HG03060 (cell line): ENCODE data around the gene LCN12.

Experiments used
- ATAC-seq: cut with Tn5 transposase; IDR thresholded peaks from one replicate; pipeline ENCODE4 v1.9.1; 2021; ENCODE audit warnings: low read depth, moderate number of reproducible peaks; ENCODE audit not compliant: unreplicated experiment

The LCN12 gene

GRCh38 chr9:136951541-136952320 lies at the start of gene LCN12:
TSS of gene LCN12 (plus strand) at chr9:136952273. CDS start at chr9:136952328, 55 bp downstream.
- ATAC-seq, result no peak

- ATAC-seq, result no peak
Measured at GRCh38 chr9:136903041-136903554, 49.0 kb upstream of the LCN12 start.

GRCh38 chr9:136906266-136906665 lies 45.8 kb upstream of the LCN12 start:
- no peak for ATAC-seq

- no peak for ATAC-seq
Measured at GRCh38 chr9:136907011-136907914, 44.8 kb upstream of the LCN12 start.

- ATAC-seq, result no peak
Measured at GRCh38 chr9:136910197-136910900, 41.7 kb upstream of the LCN12 start.

- no peak for ATAC-seq
Measured at GRCh38 chr9:136910901-136911245, 41.2 kb upstream of the LCN12 start.

GRCh38 chr9:136913701-136914438 lies 38.2 kb upstream of the LCN12 start:
- no peak for ATAC-seq

- ATAC-seq, result no peak
Measured at GRCh38 chr9:136915632-136916329, 36.3 kb upstream of the LCN12 start.

- ATAC-seq, result no peak
Measured at GRCh38 chr9:136916330-136917184, 35.5 kb upstream of the LCN12 start.

GRCh38 chr9:136917902-136918301 lies 34.2 kb upstream of the LCN12 start:
- no peak for ATAC-seq

GRCh38 chr9:136920069-136920468 lies 32.0 kb upstream of the LCN12 start:
- no peak for ATAC-seq

- no peak for ATAC-seq
Measured at GRCh38 chr9:136920734-136921231, 31.3 kb upstream of the LCN12 start.

- no peak for ATAC-seq
Measured at GRCh38 chr9:136921307-136921706, 30.8 kb upstream of the LCN12 start.

- no peak for ATAC-seq
Measured at GRCh38 chr9:136921718-136922117, 30.4 kb upstream of the LCN12 start.

- ATAC-seq, result no peak
Measured at GRCh38 chr9:136922540-136922939, 29.5 kb upstream of the LCN12 start.

- no peak for ATAC-seq
Measured at GRCh38 chr9:136923881-136924280, 28.2 kb upstream of the LCN12 start.

GRCh38 chr9:136925414-136926153 lies 26.5 kb upstream of the LCN12 start:
- no peak for ATAC-seq
